ACC112 (cell line): ENCODE measurements around the gene PRKAG2.

Experiments
- H2AFZ ChIP-seq: fragments of 200-600 bp; sonication (generic); one replicate; pipeline ENCODE4 v1.6.0; 2017; ENCODE audit warnings: antibody characterized with exemption, low read length; ENCODE audit not compliant: unreplicated experiment
- H3K27ac ChIP-seq: fragments of 200-600 bp; sonication (generic); 2 replicates; pipeline ENCODE4 v1.5.1; 2014; ENCODE audit warnings: low read depth, mild to moderate bottlenecking, antibody characterized with exemption, low read length, moderate library complexity
- H3K27me3 ChIP-seq: fragments of 200-600 bp; sonication (generic); 2 replicates; pipeline ENCODE4 v1.6.1; 2014; ENCODE audit warnings: mild to moderate bottlenecking, antibody characterized with exemption, low read length, moderate library complexity, mixed read lengths; ENCODE audit not compliant: insufficient read depth
- H3K36me3 ChIP-seq: fragments of 200-600 bp; sonication (generic); 2 replicates; pipeline ENCODE4 v1.6.1; 2016; ENCODE audit warnings: mild to moderate bottlenecking, antibody characterized with exemption, low read length, moderate library complexity, mixed read lengths; ENCODE audit not compliant: insufficient read depth
- H3K4me1 ChIP-seq: fragments of 200-600 bp; sonication (generic); one replicate; pipeline ENCODE4 v1.6.1; 2016; ENCODE audit warnings: low read length, mixed read lengths; ENCODE audit not compliant: insufficient read depth, unreplicated experiment, control insufficient read depth
- H3K4me3 ChIP-seq: fragments of 200-600 bp; sonication (generic); 2 replicates; pipeline ENCODE4 v1.5.1; 2014; ENCODE audit warnings: mild to moderate bottlenecking, low read depth, low read length
- H3K79me2 ChIP-seq: fragments of 200-600 bp; sonication (generic); one replicate; pipeline ENCODE4 v1.6.0; 2016; ENCODE audit warnings: low read length; ENCODE audit not compliant: control insufficient read depth, unreplicated experiment, insufficient read depth

The PRKAG2 gene

DNA sequence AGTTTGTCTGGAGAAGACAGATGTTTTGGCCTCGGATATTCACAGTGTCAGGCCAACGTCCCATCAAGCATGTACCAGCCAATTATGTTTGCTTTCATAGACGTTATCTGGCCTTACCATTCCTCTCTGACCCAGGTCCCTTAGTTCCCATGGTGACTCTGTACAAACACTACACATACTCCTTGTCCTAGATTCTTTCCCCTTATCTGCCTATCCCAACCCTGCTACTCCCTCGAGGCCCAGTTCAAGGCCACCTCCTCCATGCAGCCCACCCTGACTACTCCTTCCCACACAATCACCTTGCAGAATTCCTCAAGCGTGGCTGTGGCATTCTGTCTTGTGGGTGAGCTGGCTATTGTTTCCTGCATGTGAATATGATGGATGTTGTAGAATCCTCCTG is 155.2 kb downstream of the PRKAG2 start:
- peaks cover 10% of the 10 kb centered on the region for H3K4me1 ChIP-seq
- no peak overlapping the region for H2AFZ ChIP-seq
- H3K27ac ChIP-seq, result no peak overlapping the region
- H3K36me3 ChIP-seq, result no peaks in the 10 kb centered on the region
- H3K4me3 ChIP-seq, result no peak overlapping the region
- no peaks in the 10 kb centered on the region for H3K27me3 ChIP-seq
- no peaks in the 10 kb centered on the region for H3K79me2 ChIP-seq

- H3K27me3 ChIP-seq, result no peaks in the 10 kb centered on the region
- peaks cover 7% of the 10 kb centered on the region for H3K4me1 ChIP-seq
- no peak overlapping the region for H3K4me3 ChIP-seq
- no peaks in the 10 kb centered on the region for H3K36me3 ChIP-seq
- no peak overlapping the region for H3K27ac ChIP-seq
- H3K79me2 ChIP-seq, result no peaks in the 10 kb centered on the region
- no peak overlapping the region for H2AFZ ChIP-seq
Measured at GRCh38 chr7:151721236-151721635, 155.7 kb downstream of the PRKAG2 start.

DNA sequence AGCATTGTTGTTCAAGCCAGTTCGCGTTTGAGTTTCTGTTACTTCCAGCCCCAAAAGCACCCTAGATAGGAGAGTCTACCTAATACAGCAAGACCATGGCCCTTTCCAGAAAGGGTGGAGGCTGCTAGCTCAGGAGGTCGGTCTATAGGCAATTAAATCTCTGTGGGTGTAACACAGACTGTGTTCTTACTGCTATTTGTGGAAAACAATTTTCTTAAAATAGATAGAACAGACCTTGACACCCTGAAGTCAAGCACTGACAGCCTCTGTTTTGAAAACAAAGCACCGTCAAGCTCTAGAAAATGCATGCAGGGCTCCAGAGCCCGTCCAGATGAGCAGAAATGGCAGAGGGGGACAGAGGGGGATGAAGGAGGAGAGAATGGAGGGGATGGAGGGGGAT is 156.6 kb downstream of the PRKAG2 start:
- Histone ChIP-seq H3K36me3 (no peaks in the 10 kb centered on the region), H3K79me2 (no peaks in the 10 kb centered on the region), H3K4me3 (no peak overlapping the region), H3K27ac (no peak overlapping the region), H3K27me3 (no peaks in the 10 kb centered on the region), H2AFZ (no peak overlapping the region), H3K4me1 (peaks cover 3% of the 10 kb centered on the region)

- Histone ChIP-seq H3K4me3 (no peak overlapping the region), H3K27ac (no peak overlapping the region), H3K27me3 (no peaks in the 10 kb centered on the region), H2AFZ (no peak overlapping the region), H3K36me3 (no peaks in the 10 kb centered on the region), H3K79me2 (no peaks in the 10 kb centered on the region), H3K4me1 (peaks cover 3% of the 10 kb centered on the region)
Measured at GRCh38 chr7:151719897-151720242, 157.0 kb downstream of the PRKAG2 start.

DNA sequence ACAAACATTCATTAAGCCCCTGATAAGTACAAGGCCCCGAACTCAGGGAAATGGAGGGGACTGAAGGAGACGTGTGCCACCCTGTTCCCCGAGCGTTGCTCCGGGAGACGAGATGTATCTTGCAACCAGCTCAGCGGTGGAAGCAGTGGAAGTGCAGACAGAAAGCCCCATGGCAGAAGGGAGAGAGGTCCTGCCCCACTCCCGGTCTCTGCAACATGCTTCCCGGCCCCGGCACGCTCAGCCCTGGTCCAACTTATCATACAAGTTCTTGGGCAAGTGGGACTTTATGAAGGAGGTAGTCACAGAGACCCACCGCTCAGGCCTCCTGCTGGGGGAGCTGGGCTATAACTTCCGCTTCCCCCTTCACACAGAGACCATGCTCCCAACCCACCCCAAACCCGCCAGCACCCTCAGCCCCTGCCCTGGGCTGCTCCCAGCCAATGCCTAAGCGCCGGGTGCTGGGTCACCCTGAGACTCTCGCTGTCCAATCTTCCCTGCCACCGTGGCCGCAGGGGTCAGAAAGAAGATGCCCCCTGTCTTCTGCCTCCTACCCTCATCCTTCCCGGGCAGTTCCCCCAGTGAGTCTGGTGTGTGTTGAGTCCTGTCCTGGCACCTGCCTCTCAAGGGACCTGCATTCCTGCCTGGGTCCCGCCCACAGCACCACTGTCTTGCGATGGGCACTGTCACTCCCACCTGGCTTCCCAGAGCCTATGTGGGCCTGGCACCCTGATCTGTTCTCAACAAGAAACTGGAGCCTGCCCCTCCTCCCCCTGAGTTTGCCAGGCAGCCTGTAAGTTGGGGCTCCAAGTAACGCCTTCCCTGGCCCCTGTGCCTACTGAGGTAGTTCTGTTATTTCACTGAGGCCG is 157.7 kb downstream of the PRKAG2 start:
- peaks cover 3% of the 10 kb centered on the region for H3K4me1 ChIP-seq
- no peaks in the 10 kb centered on the region for H3K36me3 ChIP-seq
- H3K27me3 ChIP-seq, result no peaks in the 10 kb centered on the region
- no peaks in the 10 kb centered on the region for H3K79me2 ChIP-seq
- no peak overlapping the region for H2AFZ ChIP-seq
- H3K27ac ChIP-seq, result no peak overlapping the region
- H3K4me3 ChIP-seq, result no peak overlapping the region

- no peaks in the 10 kb centered on the region for H3K36me3 ChIP-seq
- peaks cover 3% of the 10 kb centered on the region for H3K4me1 ChIP-seq
- no peak overlapping the region for H2AFZ ChIP-seq
- H3K79me2 ChIP-seq, result no peaks in the 10 kb centered on the region
- no peaks in the 10 kb centered on the region for H3K27me3 ChIP-seq
- H3K27ac ChIP-seq, result no peak overlapping the region
- no peak overlapping the region for H3K4me3 ChIP-seq
Measured at GRCh38 chr7:151717918-151718317, 159.0 kb downstream of the PRKAG2 start.

- H3K79me2 ChIP-seq, result no peaks in the 10 kb centered on the region
- no peak overlapping the region for H2AFZ ChIP-seq
- no peak overlapping the region for H3K27ac ChIP-seq
- H3K4me3 ChIP-seq, result no peak overlapping the region
- no peaks in the 10 kb centered on the region for H3K27me3 ChIP-seq
- no peaks in the 10 kb centered on the region for H3K36me3 ChIP-seq
- peaks cover 3% of the 10 kb centered on the region for H3K4me1 ChIP-seq
Measured at GRCh38 chr7:151717415-151717814, 159.5 kb downstream of the PRKAG2 start.

GRCh38 chr7:151716323-151716722 is 160.6 kb downstream of the PRKAG2 start:
- H3K36me3 ChIP-seq, result no peaks in the 10 kb centered on the region
- no peak overlapping the region for H3K27ac ChIP-seq
- H2AFZ ChIP-seq, result no peak overlapping the region
- H3K4me1 ChIP-seq, result peaks cover 9% of the 10 kb centered on the region
- H3K79me2 ChIP-seq, result no peaks in the 10 kb centered on the region
- no peaks in the 10 kb centered on the region for H3K27me3 ChIP-seq
- H3K4me3 ChIP-seq, result no peak overlapping the region

DNA sequence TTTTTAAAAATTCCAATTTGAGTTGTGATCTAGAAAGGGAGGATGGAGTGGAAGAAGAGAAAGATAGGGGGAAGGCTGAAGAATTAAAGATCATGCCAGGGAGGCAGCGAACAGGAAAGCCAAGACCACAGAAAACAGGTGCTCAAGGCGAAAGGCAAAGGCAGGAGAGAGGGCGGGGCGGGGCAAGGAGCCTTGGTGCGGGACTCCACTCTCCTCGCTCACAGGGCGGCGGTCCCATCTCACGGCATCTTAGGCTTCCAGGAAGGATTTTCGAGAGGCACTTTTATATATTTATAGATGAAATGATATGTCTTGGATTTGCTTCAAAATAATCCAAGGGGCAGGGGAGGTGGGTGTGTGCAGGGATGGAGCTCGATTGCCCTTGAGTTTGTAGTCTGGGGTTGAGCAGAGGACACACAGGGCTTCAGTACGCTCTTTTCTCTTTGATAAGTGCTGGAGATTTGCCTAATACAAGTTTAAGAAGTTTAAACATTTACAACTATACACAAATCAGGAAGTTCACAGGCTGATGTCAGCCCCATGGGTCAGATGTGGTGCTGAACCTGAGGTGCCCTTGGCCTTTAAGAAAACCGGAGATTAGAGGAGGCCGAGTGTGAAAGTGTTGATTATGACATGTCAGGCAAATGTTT is 161.1 kb downstream of the PRKAG2 start:
- H3K4me1 ChIP-seq, result peaks cover 9% of the 10 kb centered on the region
- H3K79me2 ChIP-seq, result no peaks in the 10 kb centered on the region
- no peak overlapping the region for H2AFZ ChIP-seq
- no peaks in the 10 kb centered on the region for H3K27me3 ChIP-seq
- no peak overlapping the region for H3K4me3 ChIP-seq
- H3K36me3 ChIP-seq, result no peaks in the 10 kb centered on the region
- H3K27ac ChIP-seq, result no peak overlapping the region

- Histone ChIP-seq H2AFZ (no peak overlapping the region), H3K4me1 (peaks cover 9% of the 10 kb centered on the region), H3K27ac (no peak overlapping the region), H3K4me3 (no peak overlapping the region), H3K36me3 (no peaks in the 10 kb centered on the region), H3K27me3 (no peaks in the 10 kb centered on the region), H3K79me2 (no peaks in the 10 kb centered on the region)
Measured at GRCh38 chr7:151714201-151714600, 162.7 kb downstream of the PRKAG2 start.

GRCh38 chr7:151712810-151713125 is 164.1 kb downstream of the PRKAG2 start:
- Histone ChIP-seq H3K27ac (no peak overlapping the region), H3K4me3 (no peak overlapping the region), H3K27me3 (no peaks in the 10 kb centered on the region), H3K4me1 (peaks cover 8% of the 10 kb centered on the region), H2AFZ (no peak overlapping the region), H3K36me3 (no peaks in the 10 kb centered on the region), H3K79me2 (no peaks in the 10 kb centered on the region)
